Liver (tissue), 9 donors: ENCODE results near the gene SPRR2B. TPM values are rescaled to one million over a fixed set of nuclear protein-coding genes. Genes with fewer than 3 reads are reported as not detected.
"Not testable (repeated sequence)": the region's sequence is repeated elsewhere in the genome, so short reads cannot be mapped to it uniquely, and the experiment has no call there.

ENCODE experiments used
- DNase-seq: peaks from one replicate; pipeline ENCODE4 v3.0.0-alpha.2; 2017; ENCODE audit warnings: low spot score
- H3K27ac ChIP-seq, 2 donors: one replicate each; pipeline ENCODE4 v1.7.0; 2013; ENCODE audit warnings: inconsistent platforms in 2 of 2, low read length in 2 of 2, control low read depth in 1 of 2, low read depth in 1 of 2, mild to moderate bottlenecking in 1 of 2
- H3K27me3 ChIP-seq, 4 donors: one replicate each; pipeline versions ENCODE4 v1.6.1 to v1.7.0; 2013; ENCODE audit warnings: low read length in 3 of 4, inconsistent platforms in 1 of 4, mild to moderate bottlenecking in 1 of 4, moderate library complexity in 1 of 4; ENCODE audit not compliant: control insufficient read depth in 4 of 4, insufficient read depth in 4 of 4
- H3K36me3 ChIP-seq, 4 donors: one replicate each; pipeline versions ENCODE4 v1.6.1 to v1.7.0; 2013; ENCODE audit warnings: low read length in 3 of 4, mild to moderate bottlenecking in 3 of 4, low read depth in 1 of 4, moderate library complexity in 1 of 4; ENCODE audit not compliant: control insufficient read depth in 4 of 4, insufficient read depth in 3 of 4
- H3K4me1 ChIP-seq, 4 donors: one replicate each; pipeline versions ENCODE4 v1.6.1 to v1.7.0; 2013; ENCODE audit warnings: low read length in 3 of 4, mild to moderate bottlenecking in 3 of 4, moderate library complexity in 1 of 4; ENCODE audit not compliant: control insufficient read depth in 4 of 4, insufficient read depth in 4 of 4
- H3K4me3 ChIP-seq, 3 donors: one replicate each; pipeline versions ENCODE4 v1.6.1 to v1.7.0; 2013; ENCODE audit warnings: low read length in 3 of 3, control low read depth in 1 of 3, low read depth in 1 of 3, mild to moderate bottlenecking in 1 of 3
- H3K9ac ChIP-seq, 2 donors: one replicate each; pipeline ENCODE4 v1.7.0; 2013; ENCODE audit warnings: low read length in 2 of 2, mild to moderate bottlenecking in 2 of 2, moderate library complexity in 2 of 2, control low read depth in 1 of 2, low read depth in 1 of 2
- H3K9me3 ChIP-seq, 4 donors: one replicate each; pipeline versions ENCODE4 v1.6.1 to v1.7.0; 2013; ENCODE audit warnings: low read length in 3 of 4; ENCODE audit not compliant: control insufficient read depth in 4 of 4
- FOXA1 ChIP-seq: IDR thresholded peaks from 2 replicates; pipeline ENCODE4 v1.6.1; 2016; ENCODE audit warnings: antibody characterized with exemption
- FOXA2 ChIP-seq: IDR thresholded peaks from 2 replicates; pipeline ENCODE4 v1.6.1; 2016; ENCODE audit warnings: antibody characterized with exemption
- GABPA ChIP-seq, 2 donors: IDR thresholded peaks in 1 of 2; conservative IDR thresholded peaks in 1 of 2; 2 replicates each; pipeline ENCODE4 v1.6.1; 2016; ENCODE audit warnings: antibody characterized with exemption in 2 of 2, mild to moderate bottlenecking in 1 of 2, moderate library complexity in 1 of 2
- HNF4A ChIP-seq, 2 donors: conservative IDR thresholded peaks; 2 replicates each; pipeline ENCODE4 v1.6.1; 2016; ENCODE audit warnings: antibody characterized with exemption in 2 of 2, mild to moderate bottlenecking in 2 of 2
- JUND ChIP-seq, 2 donors: IDR thresholded peaks; 2 replicates each; pipeline ENCODE4 v1.6.1; 2016; ENCODE audit warnings: antibody characterized with exemption in 2 of 2
- MAX ChIP-seq: IDR thresholded peaks from 2 replicates; pipeline ENCODE4 v1.6.1; 2016; ENCODE audit warnings: antibody characterized with exemption
- NR2F2 ChIP-seq: IDR thresholded peaks from 2 replicates; pipeline ENCODE4 v1.6.1; 2016; ENCODE audit warnings: antibody characterized with exemption
- RAD21 ChIP-seq, 2 donors: IDR thresholded peaks; 2 replicates each; pipeline ENCODE4 v1.6.1; 2016; ENCODE audit warnings: antibody characterized with exemption in 2 of 2, mild to moderate bottlenecking in 2 of 2
- REST ChIP-seq: IDR thresholded peaks from 2 replicates; pipeline ENCODE4 v1.6.1; 2016; ENCODE audit warnings: antibody characterized with exemption, mild to moderate bottlenecking
- TAF1 ChIP-seq: conservative IDR thresholded peaks from 2 replicates; pipeline ENCODE4 v1.6.1; 2016; ENCODE audit warnings: antibody characterized with exemption, mild to moderate bottlenecking
- ZBTB33 ChIP-seq: IDR thresholded peaks from 2 replicates; pipeline ENCODE4 v1.6.1; 2016; ENCODE audit warnings: antibody characterized with exemption
- WGBS: extraction: QIAGEN DNeasy Blood & Tissue Kit; methylation state at CpG from one replicate; pipeline ENCODE4 v1.1.7; 2013; 5-methylcytosine and 5-hydroxymethylcytosine counted together
- polyA plus RNA-seq, 2 donors: library from polyadenylated mRNA; stranded (reverse) in 1 of 2; unstranded in 1 of 2; fragments of 200-250 nt in 1 of 2; fragments of >200 nt in 1 of 2; fragmentation: Nextera tagmentation in 1 of 2; extraction: Ambion mirVana in 1 of 2; gene quantifications; one replicate each; pipeline versions ENCODE4 v1.2.1 to v1.2.3, GENCODE V29; 2013 to 2015
- total RNA-seq, 2 donors: library from RNA; depleted of rRNA; stranded (reverse); fragments of >200 nt; gene quantifications; one replicate each; pipeline ENCODE4 v1.2.3, GENCODE V29; 2014
- donor health status: healthy.
- donor health status: healthy.
- donor health status: healthy.
- donor health status: healthy.
- donor health status: healthy.

Gene SPRR2B
- total and polyA plus RNA-seq, 4 donors: not detected

GRCh38 chr1:153113416-153113815, 42.0 kb upstream of the SPRR2B start, which contains the start of gene SPRR2F:
Gene SPRR2F, minus strand, starts transcription at chr1:153113516. Its CDS starts 783 bp downstream, at chr1:153112733.
- WGBS: 76% methylated on average over 3 of the region's 3 CpGs
- H3K4me3 ChIP-seq: no peak within 1 kb of the TSS
- H3K27ac ChIP-seq: no peak within 1 kb of the TSS
- no peaks in the 10 kb centered on the region for H3K9me3 ChIP-seq
- H3K36me3 ChIP-seq: no peaks in the 10 kb centered on the region
- DNase-seq: no peak
- H3K4me1 ChIP-seq: no peaks in the 10 kb centered on the region
- H3K9ac ChIP-seq: no peak within 1 kb of the TSS
- TF ChIP-seq FOXA2 (no peak), JUND (IDR thresholded peaks at IDR 0.05) (no peak), GABPA (IDR thresholded peaks at IDR 0.05 in 1 of 2, conservative IDR thresholded peaks at IDR 0.05 in 1 of 2) (no peak), HNF4A (conservative IDR thresholded peaks at IDR 0.05) (no peak)
- H3K27me3 ChIP-seq: peaks cover 0 to 3% (median 0%) of the 10 kb centered on the region in 4 donors

- not testable (repeated sequence) for H3K9ac ChIP-seq, DNase-seq, H3K27ac ChIP-seq, H3K9me3 ChIP-seq, H3K4me3 ChIP-seq, H3K27me3 ChIP-seq, H3K4me1 ChIP-seq, H3K36me3 ChIP-seq
- 73% methylated on average over 5 of the region's 5 CpGs for WGBS
These were observed 41.0 kb upstream of the SPRR2B start for GRCh38 chr1:153112454-153112853.

GRCh38 chr1:153100245-153100644, 28.8 kb upstream of the SPRR2B start:
- H3K9me3 ChIP-seq: peaks cover 0 to under 1% (median 0%) of the 10 kb centered on the region in 4 donors
- no peak overlapping the region for H3K27ac ChIP-seq
- H3K4me1 ChIP-seq: no peaks in the 10 kb centered on the region
- TF ChIP-seq NR2F2 (no peak), RAD21 (IDR thresholded peaks at IDR 0.05) (no peak)
- no peak overlapping the region for H3K9ac ChIP-seq
- DNase-seq: no peak
- WGBS: 84% methylated on average over 5 of the region's 5 CpGs
- no peaks in the 10 kb centered on the region for H3K36me3 ChIP-seq
- H3K27me3 ChIP-seq: no peaks in the 10 kb centered on the region
- no peak overlapping the region for H3K4me3 ChIP-seq

- H3K9ac ChIP-seq: no peak overlapping the region
- no peaks in the 10 kb centered on the region for H3K27me3 ChIP-seq
- no peaks in the 10 kb centered on the region for H3K9me3 ChIP-seq
- H3K4me1 ChIP-seq: no peaks in the 10 kb centered on the region
- DNase-seq: no peak
- TF ChIP-seq ZBTB33 (no peak), JUND (IDR thresholded peaks at IDR 0.05) (no peak), NR2F2 (no peak), REST (no peak), TAF1 (no peak), FOXA1 (no peak), MAX (no peak)
- WGBS: 87% methylated on average over 9 of the region's 9 CpGs
- no peaks in the 10 kb centered on the region for H3K36me3 ChIP-seq
- no peak overlapping the region for H3K4me3 ChIP-seq
- no peak overlapping the region for H3K27ac ChIP-seq
These were observed 28.1 kb upstream of the SPRR2B start for GRCh38 chr1:153099461-153100045.
